Measurements from ENCODE around the gene UBE2L6.

The UBE2L6 gene

DNA sequence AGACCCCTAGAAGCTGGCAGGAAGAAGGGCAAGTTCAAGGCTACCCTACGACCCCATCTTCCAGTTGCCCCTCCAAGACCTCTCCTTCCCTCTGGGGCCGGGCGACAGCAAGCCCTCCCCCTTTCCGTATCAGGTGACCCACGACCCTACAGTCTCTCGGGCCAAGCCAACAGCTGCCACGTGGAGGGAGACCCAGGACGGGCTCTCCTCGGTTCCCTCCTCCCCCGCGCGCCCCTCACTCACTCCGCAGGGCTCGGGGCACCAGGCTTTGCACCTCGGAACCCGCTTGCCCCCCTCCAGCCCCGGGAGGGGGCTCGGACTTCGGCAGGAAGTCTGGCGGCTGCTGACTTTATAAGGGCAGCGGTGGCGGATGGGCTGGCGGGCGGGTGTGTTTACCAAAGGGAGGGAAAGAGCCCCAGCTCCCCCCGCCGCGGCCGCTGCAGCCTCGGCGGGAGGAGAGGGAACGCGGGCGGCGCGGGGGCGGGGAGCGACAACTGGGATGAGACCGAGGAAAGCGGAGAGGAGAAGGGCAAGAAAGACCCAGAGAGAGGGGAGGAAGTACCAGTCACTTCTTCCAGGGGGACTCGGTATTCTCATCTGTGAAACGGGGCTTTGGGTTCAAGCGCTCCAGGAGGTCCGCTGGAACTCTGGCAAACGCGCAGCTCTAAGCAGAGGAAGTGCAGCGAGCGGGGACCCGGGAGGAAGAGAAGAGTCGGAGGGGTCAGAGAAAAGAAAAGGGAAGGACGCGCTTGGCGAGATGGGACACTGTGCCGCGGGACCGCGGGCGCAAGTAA is 52.7 kb downstream of the UBE2L6 start:
- TF ChIP-seq ZFX (IDR thresholded peaks at IDR 0.05) = no peak
- TF ChIP-seq, protein P1, sequence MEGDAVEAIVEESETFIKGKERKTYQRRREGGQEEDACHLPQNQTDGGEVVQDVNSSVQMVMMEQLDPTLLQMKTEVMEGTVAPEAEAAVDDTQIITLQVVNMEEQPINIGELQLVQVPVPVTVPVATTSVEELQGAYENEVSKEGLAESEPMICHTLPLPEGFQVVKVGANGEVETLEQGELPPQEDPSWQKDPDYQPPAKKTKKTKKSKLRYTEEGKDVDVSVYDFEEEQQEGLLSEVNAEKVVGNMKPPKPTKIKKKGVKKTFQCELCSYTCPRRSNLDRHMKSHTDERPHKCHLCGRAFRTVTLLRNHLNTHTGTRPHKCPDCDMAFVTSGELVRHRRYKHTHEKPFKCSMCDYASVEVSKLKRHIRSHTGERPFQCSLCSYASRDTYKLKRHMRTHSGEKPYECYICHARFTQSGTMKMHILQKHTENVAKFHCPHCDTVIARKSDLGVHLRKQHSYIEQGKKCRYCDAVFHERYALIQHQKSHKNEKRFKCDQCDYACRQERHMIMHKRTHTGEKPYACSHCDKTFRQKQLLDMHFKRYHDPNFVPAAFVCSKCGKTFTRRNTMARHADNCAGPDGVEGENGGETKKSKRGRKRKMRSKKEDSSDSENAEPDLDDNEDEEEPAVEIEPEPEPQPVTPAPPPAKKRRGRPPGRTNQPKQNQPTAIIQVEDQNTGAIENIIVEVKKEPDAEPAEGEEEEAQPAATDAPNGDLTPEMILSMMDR (conservative IDR thresholded peaks at IDR 0.05) = no peak
- peak overlapping the region; percentile 95 for H3K27ac ChIP-seq

DNA sequence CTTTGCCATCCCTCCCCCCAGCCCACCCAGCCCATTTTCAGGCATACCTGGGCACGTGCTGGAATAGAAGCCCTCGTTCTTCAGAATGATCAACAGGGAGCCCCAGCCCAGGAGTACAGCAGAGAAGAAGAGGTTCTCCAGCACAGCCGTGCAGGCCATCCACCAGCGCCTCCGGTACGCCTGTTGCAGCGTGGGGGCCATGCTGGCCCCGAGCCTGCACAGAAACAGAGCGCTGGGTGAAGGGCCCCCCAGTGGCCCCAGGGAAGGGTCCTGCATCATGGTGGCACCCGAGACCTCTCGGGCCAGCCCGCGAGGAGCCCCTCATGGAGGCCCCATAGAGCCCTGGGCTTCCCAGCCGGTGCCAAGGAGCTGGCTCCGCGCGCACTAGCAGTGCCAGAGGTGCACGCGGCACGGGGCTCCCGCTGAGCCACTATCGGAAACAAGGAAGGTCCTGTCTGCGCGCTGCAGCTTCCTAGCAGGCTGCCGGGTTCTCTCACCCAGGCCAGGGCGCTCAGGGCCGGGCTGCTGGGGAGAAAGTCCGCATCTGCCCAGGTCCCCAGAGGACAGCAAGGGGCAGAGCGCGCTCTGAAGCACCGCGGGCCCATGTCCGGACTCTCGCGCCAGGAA is 53.4 kb downstream of the UBE2L6 start:
- peak overlapping the region; percentile 95 for H3K27ac ChIP-seq
- 0 out of 2 replicates have a peak, but pooled peaks have one; percentile 20 for TF ChIP-seq ZFX (IDR thresholded peaks at IDR 0.05)
- TF ChIP-seq, protein P1 (conservative IDR thresholded peaks at IDR 0.05) = no peak

DNA sequence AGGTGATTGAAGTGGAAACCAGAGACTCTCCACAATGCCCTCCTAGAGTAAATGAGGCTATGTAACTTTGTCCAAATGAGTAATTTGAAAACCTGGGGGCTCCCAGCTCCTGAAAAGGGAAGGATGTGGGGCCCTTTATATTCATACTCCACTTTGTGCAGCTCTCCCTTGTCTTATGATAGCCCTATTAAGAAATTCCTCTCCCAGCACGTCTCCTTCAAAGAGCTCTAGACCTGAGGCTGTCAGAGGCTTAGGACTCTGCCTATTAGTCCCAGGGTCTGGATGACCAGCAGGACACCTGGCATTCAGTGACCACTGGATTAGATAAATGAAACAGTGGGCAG is 54.0 kb downstream of the UBE2L6 start:
- TF ChIP-seq ZFX (IDR thresholded peaks at IDR 0.05) = no peak
- TF ChIP-seq, protein P1 (conservative IDR thresholded peaks at IDR 0.05) = no peak
- H3K27ac ChIP-seq = peak overlapping the region; percentile 95

DNA sequence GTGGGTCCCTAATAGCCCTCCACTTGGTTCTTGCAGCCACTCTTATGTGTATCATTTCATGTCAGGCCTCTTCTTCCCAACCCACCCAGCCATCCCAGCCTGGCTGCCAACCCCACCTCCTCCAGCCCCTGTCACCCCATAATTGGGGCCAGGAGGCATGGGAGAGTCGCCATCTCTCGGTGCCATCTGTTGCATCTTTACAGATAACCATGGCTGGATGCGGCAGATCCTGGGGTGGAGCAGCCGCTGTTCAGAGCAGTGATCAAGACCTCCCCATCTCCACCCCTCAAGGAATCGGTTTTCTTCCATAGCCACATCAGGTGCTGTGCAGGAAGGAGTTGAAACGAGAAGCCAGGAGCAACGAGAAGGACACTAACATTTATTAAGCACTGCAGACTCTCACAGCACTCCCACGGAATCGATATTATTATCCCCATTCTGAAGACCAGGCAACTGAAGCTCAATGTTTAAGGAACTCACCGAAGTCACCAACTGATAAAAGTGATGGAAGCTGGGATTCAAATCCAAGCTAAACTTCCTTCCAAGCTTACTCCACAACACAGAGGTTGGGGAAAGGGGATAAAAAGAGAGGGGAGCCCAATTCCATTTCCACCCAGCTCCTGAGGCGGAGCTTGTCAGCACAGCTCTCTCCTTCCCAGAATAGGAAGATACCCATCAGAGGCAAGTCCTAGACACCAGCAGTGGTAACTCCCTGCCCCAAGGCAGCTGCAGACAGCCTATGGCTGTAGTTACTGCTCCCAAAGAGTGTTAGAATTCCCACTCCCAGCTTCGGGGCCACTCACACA is 54.6 kb downstream of the UBE2L6 start:
- peak overlapping the region; percentile 95 for H3K27ac ChIP-seq
- TF ChIP-seq ZFX (IDR thresholded peaks at IDR 0.05) = no peak
- TF ChIP-seq, protein P1 (conservative IDR thresholded peaks at IDR 0.05) = no peak

DNA sequence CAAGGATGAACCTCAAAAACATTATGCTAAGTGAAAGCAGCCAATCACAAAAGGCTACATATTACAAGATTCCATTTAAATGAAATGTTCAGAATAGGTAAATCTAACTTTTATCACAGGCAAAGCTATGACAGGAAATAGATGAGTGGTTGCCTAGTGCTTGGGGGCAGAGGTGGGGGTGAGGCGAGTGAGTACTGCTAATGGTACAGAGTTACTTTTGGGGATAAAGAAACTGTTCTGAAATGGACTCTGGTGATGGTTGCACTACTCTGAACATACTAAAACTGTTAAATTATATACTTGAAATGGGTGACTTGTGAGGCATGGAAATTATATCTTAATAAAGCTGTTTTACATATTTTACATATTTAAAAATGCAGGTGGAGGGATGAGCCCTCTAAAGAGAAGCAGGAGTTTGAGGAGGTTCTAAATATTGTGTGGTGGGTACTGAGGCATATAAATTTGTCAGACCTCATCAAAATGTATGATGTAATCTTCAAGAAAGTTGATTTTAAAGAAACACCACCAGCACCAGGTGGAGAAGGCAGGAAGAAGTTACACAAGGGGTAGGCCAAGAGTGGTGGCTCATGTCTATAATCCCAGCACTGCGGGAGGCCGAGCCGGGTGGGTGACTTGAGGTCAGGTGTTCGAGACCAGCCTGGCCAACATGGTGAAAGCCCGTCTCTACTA is 55.6 kb downstream of the UBE2L6 start:
- TF ChIP-seq, protein P1 (conservative IDR thresholded peaks at IDR 0.05) = no peak
- no peak for TF ChIP-seq ZFX (IDR thresholded peaks at IDR 0.05)
- no peak overlapping the region for H3K27ac ChIP-seq

DNA sequence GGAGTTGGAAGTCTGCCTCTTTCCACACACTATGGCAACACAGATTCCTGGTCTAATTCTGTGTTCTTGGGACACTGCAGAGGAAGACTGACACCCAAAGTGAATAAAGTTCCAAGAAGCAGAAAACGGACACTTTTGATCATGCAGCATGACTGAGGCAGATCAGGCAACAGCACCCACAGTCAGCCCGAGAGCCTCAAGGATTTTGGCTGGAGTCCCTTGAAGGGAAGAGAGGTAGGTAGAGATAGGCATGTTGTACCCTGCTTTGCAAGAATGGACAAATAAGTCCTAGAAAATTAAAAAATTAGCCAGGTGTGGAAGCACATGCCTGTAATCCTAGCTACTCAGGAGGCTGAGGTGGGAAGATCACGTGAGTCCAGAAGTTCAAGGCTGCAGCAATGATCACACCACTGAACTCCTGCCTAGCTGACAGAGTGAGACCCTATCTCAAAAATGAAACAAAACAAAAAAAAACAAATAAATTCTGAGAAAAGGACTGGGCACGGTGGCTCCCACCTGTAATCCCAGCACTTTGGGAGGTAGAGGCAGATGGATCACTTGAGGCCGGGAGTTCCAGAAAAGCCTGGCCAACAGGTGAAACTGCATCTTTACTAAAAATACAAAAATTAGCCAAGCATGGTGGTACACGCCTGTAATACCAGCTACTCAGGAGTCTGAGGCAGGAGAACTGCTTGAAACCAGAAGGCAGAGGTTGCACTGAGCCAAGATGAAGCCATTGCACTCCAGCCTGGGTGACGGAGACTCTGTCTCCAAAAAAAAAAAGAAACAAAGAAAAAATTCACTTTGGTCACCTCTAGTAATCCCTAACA is 58.9 kb downstream of the UBE2L6 start:
- no peak for TF ChIP-seq ZFX (IDR thresholded peaks at IDR 0.05)
- TF ChIP-seq, protein P1 (conservative IDR thresholded peaks at IDR 0.05) = no peak
- peak overlapping the region; percentile 60 for H3K27ac ChIP-seq
